Stimulated activated CD8-positive, alpha-beta memory T cell treated with anti-CD3 and anti-CD28 coated beads, Interleukin-4, amount 100 ng/mL, for 1 hour (primary cell): Measurements from ENCODE around the gene DDX39A.
"Not testable (repeated sequence)": the region's sequence is repeated elsewhere in the genome, so short reads cannot be mapped to it uniquely, and the experiment has no call there.

Experiments used
- DNase-seq, 2 donors: peaks; one replicate each; pipeline ENCODE4 v3.0.0-alpha.2; 2020; ENCODE audit warnings: low read depth in 2 of 2, low spot score in 1 of 2

The DDX39A gene

DNA sequence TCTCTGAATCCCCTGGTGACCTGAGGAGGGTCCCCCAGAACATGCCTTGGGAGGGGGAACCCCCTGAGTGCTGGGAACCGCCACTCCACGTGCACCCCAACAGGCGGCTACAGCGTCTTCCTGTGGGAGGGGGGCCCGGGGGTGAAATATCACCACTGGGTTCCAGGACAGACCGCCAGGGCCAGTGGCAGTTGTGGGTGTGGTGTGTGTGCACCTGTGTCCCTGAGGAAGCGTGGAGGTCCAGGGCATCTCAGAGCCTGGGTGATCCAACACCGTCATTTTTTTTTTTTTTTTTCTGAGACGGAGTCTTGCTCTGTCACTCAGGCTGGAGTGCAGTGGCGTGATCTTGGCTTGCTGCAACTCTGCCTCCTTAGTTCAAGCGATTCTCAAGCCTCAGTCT, 33.6 kb downstream of the DDX39A start:
- DNase-seq = no peak

- peak in 1 of 2 donors; percentile 60 for DNase-seq
These were observed 35.2 kb downstream of the DDX39A start for GRCh38 chr19:14383661-14384555.

- DNase-seq = peak in 1 of 2 donors; percentile 60
These were observed 37.3 kb downstream of the DDX39A start for GRCh38 chr19:14381689-14382474.

DNA sequence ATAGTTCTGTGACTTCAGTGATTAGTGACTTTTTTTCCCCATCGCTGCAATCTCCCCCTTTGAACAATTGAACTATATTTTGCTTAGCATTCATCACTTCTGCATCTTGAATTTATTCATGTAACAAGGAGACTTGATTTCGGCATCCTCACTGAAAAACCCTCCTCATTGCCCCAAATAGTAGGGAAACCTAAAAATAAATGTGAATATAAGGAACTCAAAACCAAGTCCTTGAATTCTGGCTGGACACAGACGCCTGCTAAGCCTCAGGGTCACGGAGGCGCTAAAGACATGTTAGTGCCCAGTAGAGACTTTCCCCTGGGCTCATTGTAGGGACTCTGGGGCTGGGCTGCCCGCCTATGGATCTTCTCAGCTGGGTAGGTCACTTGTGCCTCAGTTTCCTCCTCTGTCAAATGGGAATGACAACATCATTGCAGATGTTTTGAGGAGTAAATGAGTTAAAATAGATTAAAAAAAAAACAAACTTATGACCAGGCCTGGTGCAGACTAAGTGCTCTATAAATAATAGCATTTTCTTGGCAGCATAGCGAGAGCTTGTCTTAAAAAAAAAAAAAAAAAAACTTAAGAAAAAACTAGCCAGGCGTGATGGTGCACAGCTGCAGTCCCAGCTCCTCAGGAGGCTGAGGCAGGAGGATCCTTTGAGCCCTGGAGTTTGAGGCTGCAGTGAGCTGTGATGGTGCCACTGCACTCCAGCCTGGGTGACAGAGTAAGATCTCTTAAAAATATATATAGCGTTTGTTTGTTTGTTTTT, 39.7 kb downstream of the DDX39A start:
- DNase-seq = no peak

- no peak for DNase-seq
These were observed 40.3 kb downstream of the DDX39A start for GRCh38 chr19:14378890-14379289.

DNA sequence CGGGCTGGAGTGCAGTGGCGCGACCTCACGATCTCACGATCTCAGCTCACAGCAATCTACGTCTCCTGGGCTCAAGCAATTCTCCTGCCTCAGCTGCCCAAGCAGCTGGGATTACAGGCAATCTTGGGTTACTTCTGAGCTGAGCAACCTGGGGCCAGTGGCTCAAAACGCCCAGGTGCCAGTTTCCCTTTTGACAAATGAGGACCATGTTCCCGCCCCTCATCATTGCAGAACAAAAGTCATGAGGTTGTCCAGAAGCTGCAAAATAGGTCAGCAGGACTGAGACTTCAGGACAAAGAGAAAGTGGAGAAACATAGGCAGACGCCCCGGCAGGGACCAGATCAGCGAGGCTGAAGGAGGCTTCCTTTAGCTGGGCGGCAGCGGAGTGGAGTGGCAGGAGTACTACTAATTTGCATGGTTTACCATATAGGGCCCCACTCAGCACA, 41.2 kb downstream of the DDX39A start:
- DNase-seq = no peak

GRCh38 chr19:14375582-14376291, 43.4 kb downstream of the DDX39A start:
- no peak for DNase-seq

- DNase-seq = peak in 1 of 2 donors; percentile 50
These were observed 44.0 kb downstream of the DDX39A start for GRCh38 chr19:14375055-14375581.

- not testable (repeated sequence) for DNase-seq
These were observed 44.8 kb downstream of the DDX39A start for GRCh38 chr19:14374313-14374712.

- not testable (repeated sequence) for DNase-seq
These were observed 46.6 kb downstream of the DDX39A start for GRCh38 chr19:14372384-14373077.

DNA sequence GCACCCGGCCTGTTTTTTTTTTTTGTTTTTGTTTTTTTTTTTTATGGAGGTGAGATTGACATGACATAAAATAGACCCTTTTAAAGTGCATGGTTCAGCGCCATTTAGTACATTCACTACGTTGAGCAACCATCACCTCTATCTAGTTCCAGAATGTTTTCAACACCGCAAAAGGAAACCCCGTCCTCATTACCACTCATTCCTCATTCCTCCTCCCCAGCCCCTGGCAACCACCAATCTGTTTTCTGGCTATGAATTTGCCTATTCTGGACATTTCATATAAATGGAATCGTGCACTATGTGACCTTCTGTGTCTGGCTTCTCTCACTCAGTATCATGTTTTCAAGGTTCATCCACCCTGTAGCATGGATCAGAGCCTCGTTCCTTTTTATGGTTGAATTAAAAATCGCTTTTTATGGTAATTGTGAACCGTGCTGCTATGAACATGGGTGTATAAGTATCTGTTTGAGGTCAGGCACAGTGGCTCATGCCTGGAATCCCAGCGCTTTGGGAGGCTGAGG, 47.8 kb downstream of the DDX39A start:
- DNase-seq = no peak

- DNase-seq = no peak
These were observed 48.2 kb downstream of the DDX39A start for GRCh38 chr19:14370940-14371280.

GRCh38 chr19:14370169-14370939, 48.8 kb downstream of the DDX39A start:
- DNase-seq = no peak

DNA sequence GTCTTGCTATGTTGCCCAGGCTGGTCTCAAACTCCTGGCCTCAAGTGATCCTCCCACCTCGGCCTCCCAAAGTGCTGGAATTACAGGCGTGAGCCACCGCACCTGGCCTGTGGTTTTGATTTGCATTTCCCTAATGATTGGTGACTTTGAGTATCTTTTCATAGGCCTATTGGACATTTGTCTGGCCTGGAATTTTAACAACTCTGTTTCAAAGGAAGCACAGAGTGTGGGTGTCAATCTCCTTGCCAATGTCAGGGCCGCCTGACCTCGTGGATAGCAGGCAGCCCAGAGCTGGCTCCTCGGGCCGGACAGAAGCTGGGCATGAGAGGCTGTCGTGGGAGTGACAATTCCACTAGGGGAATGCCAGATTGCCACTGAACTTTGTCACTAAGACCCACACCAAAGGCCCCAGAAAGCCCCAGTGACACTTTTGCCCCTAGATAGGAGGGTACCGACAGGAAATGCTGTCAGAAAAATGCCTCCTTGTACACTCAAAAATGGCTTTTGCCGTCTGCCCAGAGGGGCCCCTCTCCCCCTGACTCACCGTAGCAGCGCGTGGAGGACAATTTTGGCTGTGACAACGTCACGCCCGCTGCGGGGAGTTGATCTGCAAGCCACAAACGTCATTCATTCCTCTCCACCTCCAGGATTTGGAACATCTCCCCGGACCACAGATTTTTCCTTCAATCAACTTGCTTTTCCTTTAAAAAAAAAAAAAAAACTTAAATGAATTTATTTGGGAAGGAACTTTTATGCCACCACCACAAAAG, 49.6 kb downstream of the DDX39A start:
- DNase-seq = peak; percentile 70 to 71

DNA sequence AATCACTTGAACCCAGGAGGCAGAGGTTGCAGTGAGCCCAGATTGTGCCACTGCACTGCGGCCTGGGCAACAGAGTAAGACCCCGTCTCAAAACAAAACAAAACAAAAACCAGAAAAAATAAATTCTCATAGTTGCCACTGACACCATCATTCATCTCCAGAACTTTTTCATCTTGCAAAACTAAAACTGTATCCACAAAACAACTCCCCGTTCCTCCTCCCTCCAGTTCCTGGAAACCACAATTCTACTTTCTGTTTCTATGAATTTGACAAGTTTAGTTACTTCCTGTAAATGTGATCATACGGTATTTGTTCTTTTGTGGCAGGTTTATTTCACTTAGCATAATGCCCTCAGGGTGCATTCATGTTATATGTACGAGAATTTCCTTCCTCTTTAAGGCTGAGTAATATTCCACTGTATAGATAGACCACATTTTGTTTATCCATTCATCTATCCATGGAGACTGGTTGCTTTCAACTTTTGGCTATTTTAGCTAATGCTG, 51.1 kb downstream of the DDX39A start:
- DNase-seq = no peak

DNA sequence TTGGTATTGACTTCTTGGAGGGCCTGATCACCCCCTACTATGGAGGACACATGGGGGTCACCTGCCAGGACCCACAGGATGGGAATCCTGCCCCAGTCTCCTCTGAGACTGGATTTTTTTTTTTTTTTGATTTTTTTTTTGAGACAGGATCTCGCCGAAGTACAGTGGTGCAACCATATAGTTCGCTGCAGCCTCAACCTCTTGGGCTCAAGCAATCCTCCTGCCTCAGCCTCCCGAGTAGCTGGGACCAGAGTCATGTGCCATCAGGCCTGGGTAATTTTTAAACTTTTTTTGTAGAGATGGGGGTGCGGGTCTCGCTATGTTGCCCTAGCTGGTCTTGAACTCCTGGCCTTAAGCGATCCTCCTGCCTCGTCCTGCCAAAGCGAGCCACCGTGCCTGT, 52.1 kb downstream of the DDX39A start:
- DNase-seq = no peak

DNA sequence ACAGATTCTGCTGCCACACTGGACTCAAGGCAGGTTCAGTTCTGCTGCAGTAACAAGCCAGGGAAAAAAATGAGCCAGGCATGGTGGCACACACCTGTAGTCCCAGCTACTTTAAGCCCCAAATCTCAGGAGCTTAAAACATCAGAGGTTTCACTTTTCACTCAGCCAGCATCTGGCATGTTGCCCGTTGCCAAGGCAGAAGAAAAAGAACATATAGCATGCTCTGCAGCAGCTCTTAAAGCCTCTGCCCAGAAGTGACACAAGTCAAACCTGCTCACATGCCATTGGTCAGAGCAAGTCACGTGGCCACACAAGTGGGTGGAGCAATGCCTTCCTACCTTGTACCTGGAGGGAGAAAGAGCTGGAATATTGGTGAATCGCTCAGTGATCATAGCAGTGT, 52.6 kb downstream of the DDX39A start:
- DNase-seq = peak in 1 of 2 donors; percentile 77

- not testable (repeated sequence) for DNase-seq
These were observed 55.1 kb downstream of the DDX39A start for GRCh38 chr19:14364098-14364443.
